T-helper 9 cell (primary cell): ENCODE results near the gene ZNF319.

Experiments
- DNase-seq: peaks from one replicate; pipeline ENCODE4 v3.0.0-alpha.2; 2020
- total RNA-seq, 2 donors: gene quantifications; one replicate each; lab custom pipeline; 2026; lab: John Stamatoyannopoulos, UW

The ZNF319 gene
- 17.1 to 36.9 reads per million in 2 donors for total RNA-seq

DNA sequence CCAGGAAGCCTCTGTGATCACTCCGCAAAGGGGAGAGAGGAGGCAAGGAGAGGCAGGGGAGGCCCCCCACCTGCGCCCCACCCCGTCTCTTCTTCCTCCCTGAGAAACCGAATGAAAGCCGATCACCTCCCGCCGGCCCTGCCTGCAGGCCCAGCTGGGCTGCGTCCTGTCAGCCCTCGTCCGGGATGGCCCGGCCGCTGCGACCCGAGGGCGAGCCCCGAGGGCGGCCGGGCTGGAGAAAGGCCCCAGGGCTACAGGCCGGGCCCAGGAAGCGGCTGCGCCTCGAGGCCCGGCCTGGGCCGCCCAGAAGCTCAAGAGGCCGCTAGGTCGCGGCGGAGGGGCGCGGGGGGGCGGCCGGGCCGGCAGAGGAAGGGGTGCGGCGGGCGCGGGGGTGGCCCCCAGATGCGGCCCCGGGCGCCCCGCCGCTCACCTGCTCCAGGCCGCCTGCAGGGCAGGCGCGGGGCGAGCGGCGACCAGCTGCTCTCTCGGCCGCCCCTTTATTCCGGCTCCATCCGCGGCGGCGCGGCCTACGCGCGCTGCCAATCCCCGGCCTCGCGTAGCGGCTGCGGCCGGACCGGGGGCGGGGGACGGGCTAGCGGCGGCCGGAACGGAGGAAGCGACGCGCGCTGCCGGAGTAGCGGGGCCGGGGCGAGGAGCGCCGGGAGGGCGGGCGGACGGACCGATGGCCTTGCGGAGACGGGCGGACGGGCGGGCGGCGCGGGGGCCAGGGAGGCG lies at the start of gene ZNF319:
TSS of gene ZNF319 (minus strand) at position 702 of the 735 bp plus-strand sequence. CDS start 2,407 bp downstream, outside the sequence.
- no peak for DNase-seq

DNA sequence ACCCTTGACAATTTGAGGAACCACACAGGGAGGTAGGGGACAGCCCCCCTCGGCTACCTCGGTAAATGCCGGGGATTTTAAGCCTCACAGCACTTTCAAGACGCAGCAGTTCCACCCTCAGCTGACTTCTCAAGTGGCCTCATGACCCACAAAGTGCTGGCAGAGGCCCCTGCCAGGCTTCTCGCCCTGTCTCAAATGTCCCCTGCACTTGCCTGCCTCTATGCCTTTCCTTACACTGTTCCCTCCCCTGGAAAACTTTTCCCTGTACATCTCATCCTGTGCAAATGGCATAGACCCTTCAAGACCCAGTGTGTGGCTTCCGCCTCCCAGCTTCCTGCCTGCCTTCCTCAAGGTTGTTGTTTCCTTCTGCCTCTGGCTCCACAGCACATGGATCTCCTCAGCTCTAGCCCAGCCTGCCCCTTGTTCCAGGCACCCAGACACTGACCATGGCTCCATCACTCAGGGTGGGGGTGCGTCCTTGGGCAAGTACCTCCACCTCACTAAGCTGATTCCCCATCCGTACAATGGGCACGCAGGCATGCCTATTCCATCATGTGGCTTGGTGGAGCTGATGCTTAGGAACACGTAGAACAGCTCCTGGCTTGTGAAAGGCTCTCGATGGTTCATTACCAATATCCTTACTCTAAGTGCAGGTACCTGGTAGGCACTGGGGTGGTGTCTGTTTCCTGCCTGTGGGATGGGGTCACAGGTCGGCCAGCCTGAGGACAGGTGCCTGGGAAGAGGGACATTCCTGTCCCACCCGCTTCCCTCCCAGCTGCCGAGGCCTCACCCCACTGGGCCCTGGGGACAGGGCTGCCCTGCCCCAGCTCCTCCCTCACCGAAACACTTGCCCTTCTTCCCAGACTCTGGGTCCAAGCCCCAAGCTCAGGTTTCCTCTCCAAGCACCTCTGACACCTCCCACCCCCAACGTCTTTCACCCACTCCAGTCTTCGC lies 49.0 kb upstream of the ZNF319 start:
- DNase-seq: no peak

DNA sequence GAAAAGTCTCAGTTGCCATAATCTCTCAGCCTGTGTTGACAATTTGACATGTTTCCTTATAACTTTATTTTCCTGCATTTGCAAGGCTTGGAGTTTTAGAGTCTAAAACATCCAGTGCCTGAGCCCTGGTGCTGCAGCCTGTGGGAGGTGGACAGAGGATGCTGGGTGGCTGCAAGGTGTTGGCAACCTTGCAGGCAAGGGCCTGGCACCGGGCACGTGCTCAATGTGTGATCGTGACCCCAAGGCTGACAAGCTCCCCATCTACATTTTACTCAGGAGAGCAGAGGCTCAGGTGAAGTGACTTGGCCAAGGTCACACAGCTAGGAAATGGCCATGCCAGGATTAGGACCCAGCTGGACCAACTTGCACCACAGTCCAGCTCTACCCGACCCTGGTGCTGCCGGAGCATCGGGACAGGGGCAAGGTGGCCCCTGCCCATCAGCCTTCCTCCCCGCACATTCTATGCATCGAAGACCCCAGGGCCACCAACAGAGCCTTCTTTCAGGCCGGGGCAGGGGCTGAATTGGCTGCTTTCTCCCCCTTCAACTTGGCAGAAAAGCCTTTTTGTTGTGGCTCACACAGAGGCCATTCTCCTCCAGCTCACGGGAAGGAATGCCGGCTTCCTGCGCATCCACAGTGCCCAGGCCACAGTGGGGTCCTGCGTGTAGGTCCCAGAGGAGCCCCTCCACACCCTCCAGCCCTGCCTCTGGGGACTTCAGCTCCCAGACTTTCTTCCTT lies 48.2 kb upstream of the ZNF319 start:
- DNase-seq: no peak

DNA sequence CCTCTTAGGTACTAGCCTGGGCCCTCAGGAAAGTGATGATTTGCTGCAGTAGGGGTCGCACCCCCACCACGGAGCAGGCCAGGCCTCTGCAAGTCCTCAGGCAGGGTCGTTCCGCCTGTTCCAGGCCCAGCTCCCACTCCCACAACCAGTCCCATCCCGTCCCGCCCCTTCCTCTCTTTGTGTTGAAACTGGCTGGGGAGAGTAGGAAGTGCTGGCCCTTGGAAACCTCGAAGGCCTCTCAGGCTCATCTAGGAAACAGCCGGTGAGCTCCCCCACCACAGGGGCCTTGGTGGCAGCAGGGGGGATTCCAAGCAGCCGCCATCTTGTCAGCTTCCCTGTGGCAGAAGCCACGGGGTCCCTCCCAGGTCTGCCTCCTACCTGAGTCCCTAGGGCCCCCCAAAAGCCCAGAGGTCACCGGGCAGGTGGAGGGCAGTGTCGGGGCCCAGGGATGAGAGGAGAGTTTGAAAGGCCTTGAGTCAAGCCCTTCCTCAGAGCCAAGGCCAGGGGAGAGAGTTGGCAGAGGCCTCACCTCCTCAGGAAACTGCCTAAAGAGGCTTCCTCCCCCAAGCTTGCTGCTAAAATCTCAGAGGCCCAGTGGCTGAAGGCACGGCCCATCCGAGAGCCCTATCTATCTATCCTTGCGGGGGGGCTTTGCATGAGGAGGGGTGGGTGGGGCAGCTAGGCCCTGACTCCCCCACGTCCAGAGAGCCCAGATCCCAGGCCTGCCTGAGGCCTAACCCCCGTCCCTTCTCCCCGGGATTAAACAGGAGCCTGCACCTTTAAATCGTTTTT lies 47.3 kb upstream of the ZNF319 start:
- DNase-seq: no peak

DNA sequence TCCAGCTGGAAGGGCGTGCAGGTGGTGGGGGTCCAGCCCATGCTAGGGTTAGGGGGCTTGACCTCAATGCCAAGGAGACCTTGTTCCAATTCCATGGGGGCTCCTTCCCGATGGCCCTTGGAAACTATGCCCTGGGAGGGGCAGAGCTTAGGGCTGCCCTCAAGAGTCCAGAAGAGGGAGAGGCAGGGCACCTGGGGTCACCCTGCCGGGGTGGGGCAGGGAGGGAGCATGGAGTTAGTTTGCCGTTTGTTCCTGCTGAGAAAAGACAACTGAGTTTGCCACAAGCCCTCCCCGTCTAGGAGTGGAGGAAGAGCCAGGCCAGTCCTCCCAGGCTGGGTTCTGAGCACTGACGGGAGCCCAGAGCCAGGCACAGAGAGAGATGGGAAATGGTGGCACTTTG lies 46.5 kb upstream of the ZNF319 start:
- no peak for DNase-seq

DNA sequence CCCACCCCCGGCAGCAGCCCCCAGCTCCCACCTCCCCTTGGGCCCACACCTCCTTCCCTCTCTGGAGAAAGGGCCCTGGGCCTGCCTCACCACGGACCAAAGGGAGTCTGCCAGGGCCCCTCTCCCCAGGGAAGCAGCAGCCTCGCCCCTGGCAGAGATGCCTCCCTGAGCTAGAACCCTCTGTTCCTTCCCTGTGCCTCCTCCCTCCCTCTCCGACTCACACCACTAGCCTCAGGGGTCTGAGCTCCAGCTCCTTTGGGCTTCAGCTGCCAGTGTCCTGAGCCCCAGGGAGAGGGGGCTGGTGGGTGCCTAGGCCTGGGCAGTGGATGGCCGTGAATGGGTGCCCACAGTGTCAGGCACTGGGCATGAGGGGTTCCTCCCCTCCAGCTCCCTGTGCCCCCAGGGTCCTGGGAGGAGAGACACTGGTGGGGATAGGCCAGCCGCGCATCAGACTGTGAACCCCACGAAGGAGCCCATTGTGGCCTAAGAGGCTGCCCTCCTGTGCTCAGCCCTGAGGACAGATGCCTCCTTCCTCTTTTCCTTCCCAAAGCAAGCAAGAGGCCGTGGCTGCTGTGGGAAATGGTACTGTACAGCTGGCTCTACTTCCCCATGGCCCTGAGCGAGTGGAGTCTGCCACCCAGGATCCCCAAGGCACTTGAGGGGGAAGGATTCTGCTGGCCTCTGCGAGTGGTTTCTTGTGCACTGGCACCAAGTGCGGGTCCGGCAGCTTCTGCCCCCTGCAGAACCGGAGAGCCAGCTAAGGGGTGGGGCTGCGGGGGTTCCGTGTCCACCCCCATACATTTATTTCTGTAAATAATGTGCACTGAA lies 45.8 kb upstream of the ZNF319 start:
- DNase-seq: no peak

DNA sequence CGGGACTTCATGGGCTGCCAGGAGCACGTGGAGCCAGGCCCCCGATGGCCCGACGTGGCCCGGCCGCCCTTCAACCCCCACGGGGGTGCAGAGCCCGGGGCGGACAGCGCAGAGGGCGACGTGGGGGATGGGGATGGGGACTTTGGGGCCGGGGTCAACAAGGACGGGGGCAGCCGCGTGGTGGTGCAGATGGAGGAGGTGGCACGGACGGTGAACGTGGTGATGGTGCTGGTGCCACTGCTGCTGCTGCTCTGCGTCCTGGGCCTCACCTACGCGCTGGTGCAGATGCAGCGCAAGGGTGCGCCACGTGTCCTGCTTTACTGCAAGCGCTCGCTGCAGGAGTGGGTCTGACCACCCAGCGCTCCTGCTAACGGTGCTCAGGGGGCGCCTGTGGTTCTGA lies 44.6 kb upstream of the ZNF319 start:
- no peak for DNase-seq

DNA sequence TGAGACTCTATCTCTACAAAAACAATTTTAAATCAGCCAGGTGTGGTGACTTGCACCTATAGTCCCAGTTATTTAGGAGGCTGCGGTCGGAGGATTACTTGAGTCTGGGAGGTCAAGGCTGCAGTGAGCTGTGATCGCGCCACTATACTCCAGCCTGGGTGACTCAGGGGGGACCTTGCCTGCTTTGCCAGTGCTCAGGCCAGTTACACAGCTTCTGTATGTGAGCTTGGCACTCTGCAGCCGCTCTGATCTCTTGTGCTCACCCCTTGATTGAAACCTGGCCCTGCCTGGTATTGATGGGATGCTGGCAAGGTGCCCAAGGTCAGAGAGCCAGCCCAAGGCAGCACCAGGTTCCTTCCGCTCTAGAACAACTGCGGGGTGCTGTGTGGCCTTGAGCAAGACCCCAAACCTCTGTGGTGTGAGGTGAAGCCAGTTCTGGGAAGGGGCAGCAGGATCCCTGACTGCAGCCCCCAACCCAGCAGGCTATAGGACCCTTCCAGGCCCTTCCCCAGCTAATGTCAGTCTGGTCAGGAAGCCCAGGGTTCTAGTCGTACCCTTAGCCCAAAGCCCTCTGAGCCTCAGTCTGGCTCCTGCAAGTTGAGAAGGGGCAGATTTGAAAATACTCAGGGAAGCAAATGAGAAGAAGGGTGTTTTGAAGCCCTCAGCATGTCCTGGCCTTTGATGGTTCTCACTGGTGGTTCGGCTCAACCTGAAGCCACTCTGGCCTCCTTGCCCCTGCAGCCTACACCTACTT lies 44.0 kb upstream of the ZNF319 start:
- DNase-seq: no peak

DNA sequence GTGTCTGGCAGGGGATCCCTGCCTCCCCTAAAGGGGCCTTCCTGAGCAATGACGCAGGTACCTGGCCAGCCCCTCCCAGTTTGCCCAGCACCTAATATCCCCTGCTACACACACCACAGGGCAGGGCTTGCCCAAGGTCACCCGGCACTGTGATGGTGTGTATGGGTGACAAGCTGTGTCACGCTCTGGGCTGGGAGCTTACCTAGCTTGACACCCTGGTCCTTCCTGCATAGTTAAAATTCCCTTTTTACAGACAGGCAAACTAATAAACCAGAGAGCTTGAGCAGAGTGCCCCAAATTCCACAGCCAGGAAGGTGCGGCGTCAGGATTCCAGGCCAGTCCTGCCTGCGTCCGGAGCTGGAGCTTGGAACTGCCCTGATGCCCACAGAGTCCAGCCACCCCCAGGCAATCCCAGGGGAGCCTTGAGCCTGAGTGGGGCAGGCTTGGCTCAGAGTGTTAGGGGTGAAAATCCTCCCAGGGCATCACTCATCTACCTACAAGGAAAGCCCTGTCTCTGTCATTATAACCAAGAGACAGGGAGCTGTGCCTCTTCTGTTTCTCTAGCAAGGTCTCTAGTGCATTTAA lies 43.2 kb upstream of the ZNF319 start:
- DNase-seq: no peak

DNA sequence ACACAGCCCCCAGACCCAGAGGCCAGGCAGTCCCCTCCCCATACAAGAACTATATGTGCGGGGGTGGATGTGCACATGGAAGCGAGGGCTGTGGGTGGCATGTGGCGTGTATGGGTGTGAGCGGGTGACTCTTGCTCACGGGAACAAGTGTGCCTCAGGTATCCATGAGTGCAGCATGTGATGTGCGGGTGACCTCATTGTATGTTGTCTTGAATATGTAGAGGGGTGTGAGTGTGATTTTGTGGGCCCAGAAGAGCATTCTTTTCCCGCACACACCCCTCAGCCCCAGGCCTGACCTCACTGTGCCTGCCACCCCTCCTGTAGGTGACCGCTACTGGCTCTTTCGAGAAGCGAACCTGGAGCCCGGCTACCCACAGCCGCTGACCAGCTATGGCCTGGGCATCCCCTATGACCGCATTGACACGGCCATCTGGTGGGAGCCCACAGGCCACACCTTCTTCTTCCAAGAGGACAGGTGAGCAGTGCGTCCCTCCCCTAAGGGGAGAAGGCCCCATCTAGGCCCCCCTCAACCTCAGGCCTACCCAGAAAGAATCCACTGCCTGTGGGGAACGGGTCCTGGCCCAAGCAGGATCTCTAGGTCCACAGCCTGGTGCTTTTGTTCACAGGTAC lies 42.5 kb upstream of the ZNF319 start:
- no peak for DNase-seq

DNA sequence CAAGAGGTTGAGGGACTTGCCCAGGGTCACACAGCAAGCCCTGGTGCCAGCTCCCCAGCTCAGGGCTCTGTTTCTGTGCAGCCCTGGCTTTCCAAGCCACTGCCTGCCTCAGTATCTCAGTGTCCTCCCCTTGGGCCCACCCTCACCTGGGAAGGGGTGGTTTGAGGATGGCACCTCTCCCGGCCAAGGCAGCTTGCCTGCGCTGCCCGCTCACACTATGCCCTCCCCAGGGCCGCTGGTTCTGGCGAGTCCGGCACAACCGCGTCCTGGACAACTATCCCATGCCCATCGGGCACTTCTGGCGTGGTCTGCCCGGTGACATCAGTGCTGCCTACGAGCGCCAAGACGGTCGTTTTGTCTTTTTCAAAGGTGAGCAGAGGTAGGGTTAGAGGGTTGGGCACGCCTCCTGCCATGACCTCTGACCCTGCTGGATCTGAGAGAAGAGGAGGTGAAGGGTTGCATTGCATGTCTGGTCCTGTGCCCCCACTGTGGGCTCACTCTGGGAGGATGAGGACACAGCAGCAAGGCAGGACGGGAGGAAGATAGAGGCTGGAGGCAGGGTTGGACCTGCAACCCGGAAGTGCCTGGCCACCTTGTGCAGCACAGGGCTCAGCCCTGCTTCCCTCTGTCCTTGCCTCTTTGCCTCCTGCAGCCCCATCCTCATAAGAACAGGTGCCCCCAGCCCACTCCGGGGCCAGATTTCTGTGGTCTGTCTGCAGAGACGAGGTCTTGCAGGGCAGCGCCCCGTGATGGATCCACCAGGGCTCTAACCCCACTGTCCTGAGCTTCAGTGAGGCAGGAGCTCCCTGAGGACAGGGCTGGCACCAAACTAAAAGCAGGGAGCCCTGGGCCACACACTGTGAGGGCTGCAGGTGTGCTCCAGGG lies 41.8 kb upstream of the ZNF319 start:
- DNase-seq: no peak

DNA sequence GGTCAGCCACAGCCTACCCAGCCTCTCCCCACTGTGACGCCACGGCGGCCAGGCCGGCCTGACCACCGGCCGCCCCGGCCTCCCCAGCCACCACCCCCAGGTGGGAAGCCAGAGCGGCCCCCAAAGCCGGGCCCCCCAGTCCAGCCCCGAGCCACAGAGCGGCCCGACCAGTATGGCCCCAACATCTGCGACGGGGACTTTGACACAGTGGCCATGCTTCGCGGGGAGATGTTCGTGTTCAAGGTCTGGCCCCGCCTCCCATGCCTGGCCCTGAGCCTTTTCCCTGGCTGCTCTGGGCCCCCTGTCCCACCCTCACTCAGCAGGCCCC lies 41.1 kb upstream of the ZNF319 start:
- no peak for DNase-seq

DNA sequence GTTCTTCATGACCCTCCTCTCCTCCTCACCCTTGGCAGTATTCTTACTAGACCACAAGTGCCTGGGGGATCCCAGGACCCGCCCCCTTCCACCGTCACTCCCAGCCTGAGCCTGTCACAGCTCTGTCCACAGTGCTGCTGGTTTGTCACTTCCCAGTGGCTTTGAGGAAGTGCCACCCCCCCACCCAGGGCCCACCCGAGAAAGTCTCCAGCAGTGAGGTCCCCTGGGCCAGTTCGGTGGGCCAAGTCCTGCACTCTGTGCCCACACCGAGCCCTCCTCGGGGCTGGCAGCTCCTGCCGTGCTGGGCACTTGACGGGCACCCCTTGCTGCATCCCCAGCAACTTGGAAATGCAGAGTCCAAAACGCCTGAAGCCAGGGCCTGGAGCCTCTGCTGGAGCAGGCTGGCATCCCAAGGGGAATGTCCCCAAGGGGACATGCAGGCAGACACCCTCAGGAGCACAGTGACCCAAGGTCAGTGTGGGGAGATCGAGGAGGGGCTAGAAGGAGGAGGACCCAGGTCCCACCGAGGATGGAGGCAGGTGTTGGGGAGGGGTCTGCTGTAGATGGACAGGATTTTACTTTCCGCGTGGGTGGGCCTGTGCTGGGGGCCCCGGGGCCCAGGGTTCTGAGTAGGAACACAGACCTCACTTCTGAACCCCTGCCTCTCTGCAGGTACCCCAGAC lies 40.6 kb upstream of the ZNF319 start:
- DNase-seq: no peak

DNA sequence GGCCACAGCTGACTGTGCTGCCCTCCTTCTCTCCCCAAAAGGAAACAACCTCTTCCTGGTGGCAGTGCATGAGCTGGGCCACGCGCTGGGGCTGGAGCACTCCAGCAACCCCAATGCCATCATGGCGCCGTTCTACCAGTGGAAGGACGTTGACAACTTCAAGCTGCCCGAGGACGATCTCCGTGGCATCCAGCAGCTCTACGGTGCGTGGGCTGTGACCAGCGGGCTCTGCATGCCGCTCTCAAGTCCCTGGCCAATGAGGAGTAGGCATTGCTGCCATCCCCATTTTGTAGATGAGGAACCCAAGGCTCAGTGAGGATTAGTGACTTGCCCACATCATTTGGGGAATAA lies 40.0 kb upstream of the ZNF319 start:
- DNase-seq: no peak

DNA sequence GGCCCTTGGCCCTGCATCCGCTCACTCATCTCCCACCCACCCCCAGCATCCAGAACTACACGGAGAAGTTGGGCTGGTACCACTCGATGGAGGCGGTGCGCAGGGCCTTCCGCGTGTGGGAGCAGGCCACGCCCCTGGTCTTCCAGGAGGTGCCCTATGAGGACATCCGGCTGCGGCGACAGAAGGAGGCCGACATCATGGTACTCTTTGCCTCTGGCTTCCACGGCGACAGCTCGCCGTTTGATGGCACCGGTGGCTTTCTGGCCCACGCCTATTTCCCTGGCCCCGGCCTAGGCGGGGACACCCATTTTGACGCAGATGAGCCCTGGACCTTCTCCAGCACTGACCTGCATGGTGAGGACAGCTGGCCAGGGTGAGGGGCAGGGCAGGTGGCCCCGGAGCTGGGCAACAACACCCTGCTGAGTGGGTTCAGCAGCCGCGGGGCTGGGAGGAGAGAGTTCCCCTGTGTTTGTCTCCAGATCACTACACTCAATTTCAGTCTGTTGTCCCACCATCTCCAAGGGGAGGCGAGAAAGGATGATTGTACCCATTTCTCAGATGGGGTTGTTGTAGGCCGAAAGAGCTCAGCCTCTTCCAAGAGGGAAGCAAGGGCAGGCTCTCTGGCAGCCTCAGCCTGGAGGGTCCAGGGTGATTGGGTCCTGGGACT lies 39.5 kb upstream of the ZNF319 start:
- no peak for DNase-seq

DNA sequence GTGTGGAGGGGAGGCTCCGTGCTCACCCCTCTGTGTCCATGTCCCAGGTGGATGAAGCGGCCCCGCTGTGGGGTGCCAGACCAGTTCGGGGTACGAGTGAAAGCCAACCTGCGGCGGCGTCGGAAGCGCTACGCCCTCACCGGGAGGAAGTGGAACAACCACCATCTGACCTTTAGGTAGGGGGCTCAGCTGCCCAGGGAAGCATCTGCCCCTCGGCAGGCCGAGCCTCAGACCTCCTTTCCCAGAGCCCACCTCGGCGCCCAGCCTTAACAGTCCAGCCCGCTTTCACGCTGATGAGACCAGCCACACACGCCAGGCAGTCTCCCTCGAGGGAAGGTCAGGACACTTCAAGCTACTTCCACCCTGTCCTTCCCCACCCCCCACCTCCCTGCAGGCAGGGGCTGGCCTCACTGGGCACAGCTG lies 37.8 kb upstream of the ZNF319 start:
- no peak for DNase-seq

DNA sequence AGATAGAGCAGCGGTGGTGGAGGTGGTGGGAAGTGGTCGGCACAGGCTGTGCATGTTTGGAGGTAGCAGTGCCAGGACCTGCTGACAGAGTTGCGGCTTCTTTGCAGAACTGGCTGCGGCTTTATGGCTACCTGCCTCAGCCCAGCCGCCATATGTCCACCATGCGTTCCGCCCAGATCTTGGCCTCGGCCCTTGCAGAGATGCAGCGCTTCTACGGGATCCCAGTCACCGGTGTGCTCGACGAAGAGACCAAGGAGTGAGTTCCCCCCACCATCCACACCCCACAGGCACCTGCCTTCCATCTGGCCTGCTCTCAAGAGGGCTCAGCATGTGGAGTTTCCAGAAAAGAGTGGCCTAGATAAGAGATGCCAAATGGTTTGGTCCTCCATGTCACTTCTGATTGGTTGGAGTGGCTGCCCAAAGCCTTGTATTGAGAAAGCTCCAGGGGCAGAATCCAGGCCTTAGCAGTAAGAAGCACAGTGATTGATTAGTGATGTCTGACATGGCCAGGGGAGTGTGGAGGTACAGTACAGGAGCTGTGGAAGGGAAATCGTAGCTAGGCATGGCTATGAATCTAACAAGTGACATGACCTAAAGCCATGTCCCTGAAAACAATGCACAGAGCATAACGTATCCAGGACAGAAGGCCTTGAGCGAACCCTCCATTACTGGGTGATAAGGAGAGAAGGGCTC lies 37.0 kb upstream of the ZNF319 start:
- no peak for DNase-seq
